HG02798 (cell line): ENCODE data around the gene NDST3.

Experiments
- ATAC-seq: cut with Tn5 transposase; IDR thresholded peaks from one replicate; pipeline ENCODE4 v1.9.1; 2021; ENCODE audit warnings: mild to moderate bottlenecking; ENCODE audit not compliant: unreplicated experiment, poor library complexity

Gene NDST3

GRCh38 chr4:118076958-118077766 is 42.9 kb downstream of the NDST3 start:
- peak; percentile 89 for ATAC-seq

DNA sequence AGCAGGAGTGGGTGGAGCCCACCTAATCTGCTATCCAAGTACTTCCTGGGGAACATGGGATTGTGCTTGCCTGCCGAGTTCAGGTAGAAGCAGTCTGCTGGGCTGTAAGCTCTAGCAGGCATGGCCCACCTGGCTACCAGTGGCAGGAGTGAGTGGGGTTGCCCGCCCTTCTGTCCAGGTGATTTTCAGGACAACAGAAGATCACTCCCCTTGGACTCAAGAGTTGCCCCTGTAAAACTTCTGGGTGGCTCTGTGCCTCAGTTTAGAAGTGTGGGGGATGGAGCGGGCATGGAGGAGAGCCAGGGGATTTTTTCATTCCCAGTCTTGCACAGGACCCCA is 43.5 kb downstream of the NDST3 start:
- ATAC-seq: no peak

GRCh38 chr4:118081434-118081833 is 47.1 kb downstream of the NDST3 start:
- no peak for ATAC-seq

DNA sequence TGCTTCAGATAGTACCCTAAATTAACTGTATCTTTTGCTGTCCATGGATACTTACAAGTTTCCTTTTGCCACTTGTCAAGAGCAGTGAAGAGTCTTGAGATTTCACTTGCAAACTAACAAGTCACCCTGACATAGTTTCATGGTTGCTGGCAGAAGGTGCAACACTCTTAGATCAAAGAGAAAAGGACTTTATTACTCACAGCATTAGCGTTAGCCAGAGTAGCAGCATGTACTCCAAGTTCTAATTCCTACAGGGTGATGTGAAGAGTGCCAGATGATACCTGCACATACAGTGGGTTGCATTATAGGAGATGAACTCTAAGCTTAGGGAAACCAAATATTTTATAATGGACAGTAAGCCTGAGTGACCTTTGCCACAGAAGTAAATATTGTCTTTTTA is 47.9 kb downstream of the NDST3 start:
- no peak for ATAC-seq

DNA sequence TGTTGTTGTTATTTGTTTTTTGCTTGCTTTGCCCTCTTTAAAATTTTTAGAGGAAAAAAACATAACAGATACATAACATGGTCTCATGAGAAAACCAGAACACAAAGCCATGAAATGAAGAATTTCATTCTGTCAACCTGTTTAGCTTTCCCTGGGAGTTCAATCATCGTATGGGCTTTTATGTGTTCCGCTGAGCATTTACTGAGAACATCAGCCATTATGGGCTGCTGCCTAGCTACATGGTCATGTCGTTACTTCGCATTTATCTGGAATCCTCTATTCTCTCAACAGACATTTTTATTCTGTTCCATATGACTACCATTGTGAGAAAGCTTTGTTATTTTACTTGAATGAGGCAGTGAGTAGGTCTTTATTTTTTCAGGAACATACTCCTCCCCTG is 51.4 kb downstream of the NDST3 start:
- no peak for ATAC-seq

DNA sequence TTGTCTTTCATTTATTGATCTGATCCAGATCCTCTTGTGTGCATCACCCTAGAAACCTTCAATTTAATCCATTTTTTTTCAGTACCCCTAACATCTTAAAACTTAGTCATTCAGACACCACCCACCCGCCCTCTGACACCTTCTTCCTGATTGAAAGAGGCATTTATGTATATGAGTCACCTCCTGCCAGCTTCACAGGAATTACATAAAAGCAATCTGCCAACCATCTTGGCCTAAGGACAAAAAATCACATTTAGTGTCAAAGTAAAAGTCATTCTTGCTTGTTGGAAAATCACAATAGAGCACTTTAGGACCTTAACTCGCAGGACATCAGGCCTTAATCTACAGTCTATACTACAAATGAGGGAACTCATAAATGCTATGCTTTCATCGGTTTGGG is 52.1 kb downstream of the NDST3 start:
- ATAC-seq: no peak

GRCh38 chr4:118087366-118087765 is 53.1 kb downstream of the NDST3 start:
- no peak for ATAC-seq

- no peak for ATAC-seq
Observed at GRCh38 chr4:118099106-118099505, 64.8 kb downstream of the NDST3 start.

DNA sequence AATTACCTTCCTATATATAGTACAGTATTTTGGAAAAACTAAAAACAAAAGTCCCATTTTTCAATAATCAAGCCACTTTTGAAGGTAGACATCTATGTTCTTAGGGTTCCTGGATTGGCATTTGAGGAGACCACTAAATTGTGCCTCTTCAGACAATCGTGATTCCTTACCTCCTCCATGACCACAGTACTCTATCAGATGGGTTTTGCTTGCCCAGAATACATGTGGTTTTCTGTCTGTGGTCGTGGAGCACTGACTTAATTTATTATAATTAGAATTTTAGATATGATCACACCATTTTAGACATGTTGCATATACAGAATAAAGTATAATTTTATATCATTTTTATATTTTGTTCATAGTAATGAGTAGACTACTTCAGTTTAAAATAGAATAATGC is 67.9 kb downstream of the NDST3 start:
- no peak for ATAC-seq

GRCh38 chr4:118112117-118113046 is 78.1 kb downstream of the NDST3 start:
- ATAC-seq: no peak

DNA sequence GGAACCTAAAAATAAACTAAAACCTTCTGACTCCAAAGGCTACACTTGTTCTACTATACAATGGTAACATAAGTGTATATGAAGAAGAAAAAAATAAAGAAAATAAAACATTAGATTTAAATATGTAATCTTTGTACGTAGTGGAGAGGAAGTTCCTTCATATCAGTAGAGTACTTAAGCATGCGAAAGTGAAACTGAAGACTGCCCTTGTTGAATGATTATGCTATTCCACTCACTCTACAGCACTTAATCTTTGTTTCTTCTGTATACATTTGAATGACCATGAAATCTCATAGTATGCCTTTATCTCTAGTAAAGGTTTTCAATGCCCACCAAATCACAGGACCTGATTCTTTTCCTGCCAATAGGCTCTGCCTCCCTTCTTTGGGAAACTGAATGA is 78.9 kb downstream of the NDST3 start:
- ATAC-seq: peak; percentile 88

GRCh38 chr4:118114720-118115119 is 80.4 kb downstream of the NDST3 start:
- no peak for ATAC-seq

- no peak for ATAC-seq
Observed at GRCh38 chr4:118120120-118120760, 86.0 kb downstream of the NDST3 start.

GRCh38 chr4:118124997-118125396 is 90.7 kb downstream of the NDST3 start:
- no peak for ATAC-seq

DNA sequence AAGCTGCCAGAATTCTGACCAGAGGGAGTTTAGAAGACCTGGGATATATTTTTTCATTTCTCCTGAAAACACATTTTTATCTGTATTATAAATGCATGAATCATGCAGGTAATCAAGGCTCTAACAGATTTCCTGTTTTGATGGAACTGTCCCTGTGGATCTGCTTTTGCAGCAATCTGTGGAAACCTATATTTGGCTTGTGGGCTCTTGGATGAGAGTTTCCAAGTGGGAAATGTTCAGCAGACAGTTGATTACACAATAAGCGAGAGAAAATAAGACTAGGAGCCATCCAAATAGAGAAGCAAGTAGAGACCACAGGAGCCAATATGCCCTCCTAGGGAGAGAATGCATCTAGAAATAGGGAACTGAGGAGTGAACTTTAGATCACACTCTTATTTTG is 105.0 kb downstream of the NDST3 start:
- ATAC-seq: no peak

DNA sequence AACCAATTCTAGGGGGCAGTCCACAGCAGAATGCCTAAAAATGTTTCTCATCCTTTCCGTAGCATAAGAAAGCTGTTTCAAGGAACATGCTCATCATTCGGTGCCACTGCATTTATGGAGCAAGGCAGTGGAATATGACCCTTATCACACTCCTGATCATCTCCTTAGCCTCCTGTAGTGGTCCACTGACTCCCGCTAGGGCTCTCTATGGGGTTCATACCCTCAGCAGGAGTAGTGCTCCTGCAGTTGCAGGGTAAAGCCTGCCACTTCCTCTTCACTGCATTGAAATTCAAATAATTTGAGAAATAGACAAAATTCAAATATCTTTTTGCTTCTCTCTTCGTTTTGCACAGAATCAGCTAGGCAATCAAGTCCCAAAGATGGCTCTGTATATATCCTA is 107.0 kb downstream of the NDST3 start:
- ATAC-seq: no peak

GRCh38 chr4:118154649-118155048 is 120.4 kb downstream of the NDST3 start:
- no peak for ATAC-seq

DNA sequence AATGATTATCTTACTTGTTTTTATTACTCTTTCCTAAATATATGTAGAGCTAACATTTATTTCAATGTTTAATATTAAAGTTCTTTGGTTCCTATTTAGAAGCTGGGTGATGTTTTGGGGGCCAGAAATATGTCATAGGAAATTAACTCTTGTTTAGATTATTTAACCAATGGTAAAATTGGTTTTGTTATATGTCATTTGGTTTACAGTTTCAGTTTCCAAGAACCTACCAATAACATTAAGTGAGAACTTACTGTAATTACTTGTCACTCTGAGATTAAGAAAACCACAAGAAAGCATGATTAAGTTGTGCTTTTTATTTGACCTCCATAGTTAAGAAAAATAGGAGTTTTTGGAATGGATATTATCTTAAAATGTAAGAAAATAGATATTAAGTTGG is 121.2 kb downstream of the NDST3 start:
- ATAC-seq: no peak

DNA sequence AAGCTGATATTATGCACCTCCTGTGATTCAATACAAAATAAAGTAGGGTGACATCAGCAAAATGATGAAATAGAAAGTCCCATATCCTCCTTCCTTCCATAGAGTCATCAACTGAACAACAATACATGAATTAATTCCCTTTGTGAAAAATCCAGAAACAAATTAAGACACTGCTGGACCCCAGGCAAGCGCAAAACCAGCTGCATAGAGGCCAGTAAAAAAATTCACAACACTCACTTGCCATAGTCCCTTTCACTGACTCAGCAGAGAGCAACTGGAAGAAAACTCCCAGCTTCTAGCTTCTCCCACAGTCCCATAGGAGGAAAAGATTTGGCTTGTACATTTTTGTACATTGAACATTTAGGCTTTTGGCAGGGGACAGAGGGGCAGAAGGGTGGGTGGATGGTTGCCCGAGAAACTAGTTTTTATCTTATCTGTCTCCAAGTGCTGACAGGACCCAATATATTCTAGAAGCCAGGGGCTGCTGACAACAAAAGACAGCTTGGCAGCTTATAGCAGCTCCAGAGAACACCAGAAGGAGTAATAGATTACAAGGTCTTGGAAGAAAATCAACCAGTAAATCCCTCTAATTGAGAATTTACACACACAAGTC is 124.6 kb downstream of the NDST3 start:
- ATAC-seq: no peak

- no peak for ATAC-seq
Observed at GRCh38 chr4:118167306-118167705, 133.0 kb downstream of the NDST3 start.

- no peak for ATAC-seq
Observed at GRCh38 chr4:118171381-118171780, 137.1 kb downstream of the NDST3 start.
